Measurements from ENCODE around the gene ZNF385B.

ZNF385B gene

GRCh38 chr2:179741317-179741716, 120.1 kb downstream of the ZNF385B start:
- DNase-seq, result no peak

- DNase-seq, result no peak
Observed at GRCh38 chr2:179729966-179730365, 131.4 kb downstream of the ZNF385B start.

- no peak for DNase-seq
Observed at GRCh38 chr2:179726461-179727180, 134.8 kb downstream of the ZNF385B start.

GRCh38 chr2:179724403-179724802, 137.0 kb downstream of the ZNF385B start:
- no peak for DNase-seq

GRCh38 chr2:179720173-179720772, 141.1 kb downstream of the ZNF385B start:
- DNase-seq, result no peak

- no peak for DNase-seq
Observed at GRCh38 chr2:179715871-179716270, 145.5 kb downstream of the ZNF385B start.

GRCh38 chr2:179715196-179715595, 146.2 kb downstream of the ZNF385B start:
- no peak for DNase-seq

- no peak for DNase-seq
Observed at GRCh38 chr2:179712825-179713224, 148.6 kb downstream of the ZNF385B start.

GRCh38 chr2:179711375-179711774, 150.0 kb downstream of the ZNF385B start:
- DNase-seq, result no peak

GRCh38 chr2:179703702-179704101, 157.7 kb downstream of the ZNF385B start:
- no peak for DNase-seq

- no peak for DNase-seq
Observed at GRCh38 chr2:179702912-179703311, 158.5 kb downstream of the ZNF385B start.

GRCh38 chr2:179701524-179702110, 159.8 kb downstream of the ZNF385B start:
- DNase-seq, result no peak

- DNase-seq, result no peak
Observed at GRCh38 chr2:179695486-179695885, 165.9 kb downstream of the ZNF385B start.

- no peak for DNase-seq
Observed at GRCh38 chr2:179694963-179695362, 166.4 kb downstream of the ZNF385B start.

- no peak for DNase-seq
Observed at GRCh38 chr2:179692610-179693009, 168.8 kb downstream of the ZNF385B start.

GRCh38 chr2:179692043-179692442, 169.4 kb downstream of the ZNF385B start:
- no peak for DNase-seq

GRCh38 chr2:179691235-179691634, 170.2 kb downstream of the ZNF385B start:
- no peak for DNase-seq

- no peak for DNase-seq
Observed at GRCh38 chr2:179686718-179687342, 174.6 kb downstream of the ZNF385B start.

- DNase-seq, result no peak
Observed at GRCh38 chr2:179686069-179686468, 175.3 kb downstream of the ZNF385B start.

GRCh38 chr2:179685146-179685545, 176.3 kb downstream of the ZNF385B start:
- no peak for DNase-seq

GRCh38 chr2:179682756-179683155, 178.7 kb downstream of the ZNF385B start:
- no peak for DNase-seq

- no peak for DNase-seq
Observed at GRCh38 chr2:179677746-179678505, 183.5 kb downstream of the ZNF385B start.

- no peak for DNase-seq
Observed at GRCh38 chr2:179677077-179677688, 184.2 kb downstream of the ZNF385B start.

Data from activated naive CD4-positive, alpha-beta T cell (primary cell).